ENCODE data around the gene CDH4.
"Not testable (repeated sequence)": the region's sequence is repeated elsewhere in the genome, so short reads cannot be mapped to it uniquely, and the experiment has no call there.

Gene CDH4

GRCh38 chr20:61955668-61956395 lies 703.8 kb downstream of the CDH4 start:
- DNase-seq (ENCODE audit: low read depth in 2 of 2), result no peak

DNA sequence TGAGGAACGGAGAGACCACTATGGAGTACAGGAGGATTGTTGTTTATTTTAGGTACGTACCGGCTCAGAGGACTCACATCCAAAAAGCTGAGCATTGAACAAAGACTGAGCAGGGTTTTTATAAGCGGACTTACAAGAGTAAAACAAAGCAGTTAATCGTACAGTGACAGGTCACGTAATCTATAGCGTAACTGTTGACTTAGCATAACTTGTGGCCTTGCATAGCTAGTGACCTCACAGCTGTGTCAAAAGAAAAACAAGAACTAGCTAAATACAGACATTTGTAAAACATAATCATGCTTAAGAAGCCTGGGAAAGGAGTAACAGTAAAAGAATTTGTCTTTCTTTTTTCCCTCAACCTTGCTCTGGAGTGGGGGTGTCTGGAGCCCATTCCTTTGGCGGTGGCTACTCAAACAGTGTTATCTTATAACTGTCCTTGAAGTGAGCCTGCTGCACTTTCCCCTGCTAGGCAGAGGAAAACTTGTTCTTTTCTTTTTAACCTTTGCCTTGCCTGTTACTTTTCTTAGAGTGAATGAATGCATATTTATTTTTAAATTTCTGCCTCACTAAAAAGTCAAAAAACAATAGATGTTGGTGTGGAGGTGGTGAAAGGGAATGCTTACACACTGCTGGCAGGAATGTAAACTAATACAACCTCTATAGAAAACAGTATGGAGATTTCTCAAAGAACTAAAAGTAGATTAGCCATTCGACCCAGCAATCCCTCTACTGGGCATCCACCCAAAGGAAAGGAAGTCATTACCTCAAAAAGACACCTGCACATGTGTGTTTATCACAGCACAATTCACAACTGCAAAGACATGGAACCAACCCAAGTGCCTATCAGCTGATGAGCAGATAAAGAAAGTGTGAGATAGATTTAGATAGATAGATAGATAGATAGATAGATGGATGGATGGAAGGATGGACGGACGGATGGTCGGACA lies 704.6 kb downstream of the CDH4 start:
- DNase-seq (ENCODE audit: low read depth in 2 of 2), result no peak

DNA sequence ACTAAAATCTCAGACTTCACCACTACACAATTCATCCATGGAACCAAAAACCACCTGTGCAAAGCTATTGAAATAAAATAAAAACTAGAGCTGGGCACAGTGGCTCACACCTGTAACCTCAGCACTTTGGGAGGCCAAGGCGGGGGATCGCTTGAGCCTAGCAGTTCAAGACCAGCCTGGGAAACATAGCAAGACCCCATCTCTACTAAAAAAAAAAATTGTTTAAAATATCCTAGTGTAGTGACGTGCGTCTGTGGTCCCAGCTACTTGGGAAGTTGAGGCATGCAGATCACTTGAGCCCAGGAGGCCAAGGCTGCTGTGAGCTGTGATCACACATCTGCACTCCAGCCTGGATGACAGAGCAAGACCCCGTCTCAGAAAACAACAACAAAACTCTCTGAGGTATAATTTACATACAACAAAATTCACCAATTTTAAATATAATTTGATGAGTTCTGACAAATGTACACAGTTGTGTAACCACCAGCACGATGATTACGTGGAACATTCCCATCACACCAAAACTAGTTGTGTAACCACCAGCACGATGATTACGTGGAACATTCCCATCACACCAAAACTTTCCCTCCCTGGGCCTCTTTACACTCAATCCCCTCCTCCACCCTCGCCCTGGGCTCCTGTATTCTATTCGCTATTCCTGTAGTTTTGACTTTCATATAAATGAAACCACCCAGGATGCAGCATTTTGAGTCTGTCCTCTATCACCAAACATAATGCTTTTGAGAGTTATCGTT lies 706.1 kb downstream of the CDH4 start:
- no peak for DNase-seq (ENCODE audit: low read depth in 2 of 2)

DNA sequence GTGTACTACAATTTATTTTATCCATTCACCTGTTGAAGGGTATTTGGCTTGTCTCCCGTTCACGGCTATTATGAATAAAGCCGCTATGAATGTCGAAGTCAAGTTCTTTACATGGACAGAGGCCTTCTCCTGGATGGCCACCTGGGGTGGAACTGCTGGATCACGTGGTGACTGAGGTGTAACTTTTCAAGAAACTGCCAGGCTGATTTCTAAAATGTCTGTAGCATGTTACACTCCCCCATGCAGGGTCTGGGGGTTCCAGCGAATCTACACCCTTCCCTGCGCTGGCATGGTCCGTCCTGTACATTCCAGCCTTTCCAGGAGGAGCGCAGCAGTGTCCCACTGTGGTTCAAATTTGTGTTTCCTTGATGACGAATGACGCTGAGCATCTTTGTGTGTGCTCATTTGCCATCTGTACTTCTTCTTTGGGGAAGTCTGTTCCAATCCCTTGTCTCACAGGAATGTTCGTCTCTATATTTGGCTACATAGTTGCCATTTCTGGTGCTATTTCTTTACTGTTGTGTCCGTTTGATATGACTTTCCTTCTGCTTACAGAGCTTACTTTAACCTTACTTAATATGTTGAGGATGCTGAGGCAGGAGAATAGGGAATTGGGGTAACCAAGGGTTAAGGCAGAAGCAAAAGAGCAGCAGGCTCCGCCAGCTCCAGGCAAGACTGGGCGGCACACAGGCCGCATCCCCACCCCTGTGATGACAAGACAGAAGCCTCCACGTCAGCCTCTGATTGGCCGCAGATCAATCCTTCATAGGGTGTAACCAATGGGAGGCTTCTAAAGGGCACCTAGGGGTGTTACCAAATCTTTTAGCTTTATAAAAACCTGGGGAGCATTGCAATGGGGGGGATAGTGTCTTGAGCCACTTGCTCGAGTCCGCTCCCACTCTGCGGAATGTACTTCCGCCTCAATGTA lies 707.0 kb downstream of the CDH4 start:
- DNase-seq (ENCODE audit: low read depth in 2 of 2), result no peak

DNA sequence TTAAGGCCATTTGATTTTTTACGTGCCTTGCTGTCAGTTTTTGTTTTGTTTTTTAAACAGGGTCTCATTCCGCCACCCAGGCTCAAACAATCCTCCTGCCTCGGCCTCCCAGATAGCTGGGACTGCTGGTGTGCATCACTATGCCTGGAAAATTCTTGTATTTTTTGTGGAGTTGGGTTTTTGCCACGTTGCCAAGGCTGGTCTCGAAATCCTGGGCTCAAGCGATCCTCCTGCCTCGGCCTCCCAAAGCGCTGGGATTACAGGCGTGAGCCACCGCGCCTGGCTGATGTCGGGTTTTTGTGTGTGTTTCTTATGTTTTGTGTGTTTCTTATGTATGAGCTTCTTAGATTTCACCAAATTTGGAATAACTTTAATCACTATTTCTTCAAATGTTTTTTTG lies 708.8 kb downstream of the CDH4 start:
- DNase-seq (ENCODE audit: low read depth in 2 of 2), result no peak

GRCh38 chr20:61963149-61963548 lies 711.1 kb downstream of the CDH4 start:
- no peak for DNase-seq (ENCODE audit: low read depth in 2 of 2)

GRCh38 chr20:61963885-61964674 lies 712.0 kb downstream of the CDH4 start:
- DNase-seq (ENCODE audit: low read depth in 2 of 2), result no peak

GRCh38 chr20:61964675-61965605 lies 712.9 kb downstream of the CDH4 start:
- DNase-seq (ENCODE audit: low read depth in 2 of 2), result no peak

- DNase-seq (ENCODE audit: low read depth in 2 of 2), result no peak
Measured at GRCh38 chr20:61965606-61966491, 713.8 kb downstream of the CDH4 start.

DNA sequence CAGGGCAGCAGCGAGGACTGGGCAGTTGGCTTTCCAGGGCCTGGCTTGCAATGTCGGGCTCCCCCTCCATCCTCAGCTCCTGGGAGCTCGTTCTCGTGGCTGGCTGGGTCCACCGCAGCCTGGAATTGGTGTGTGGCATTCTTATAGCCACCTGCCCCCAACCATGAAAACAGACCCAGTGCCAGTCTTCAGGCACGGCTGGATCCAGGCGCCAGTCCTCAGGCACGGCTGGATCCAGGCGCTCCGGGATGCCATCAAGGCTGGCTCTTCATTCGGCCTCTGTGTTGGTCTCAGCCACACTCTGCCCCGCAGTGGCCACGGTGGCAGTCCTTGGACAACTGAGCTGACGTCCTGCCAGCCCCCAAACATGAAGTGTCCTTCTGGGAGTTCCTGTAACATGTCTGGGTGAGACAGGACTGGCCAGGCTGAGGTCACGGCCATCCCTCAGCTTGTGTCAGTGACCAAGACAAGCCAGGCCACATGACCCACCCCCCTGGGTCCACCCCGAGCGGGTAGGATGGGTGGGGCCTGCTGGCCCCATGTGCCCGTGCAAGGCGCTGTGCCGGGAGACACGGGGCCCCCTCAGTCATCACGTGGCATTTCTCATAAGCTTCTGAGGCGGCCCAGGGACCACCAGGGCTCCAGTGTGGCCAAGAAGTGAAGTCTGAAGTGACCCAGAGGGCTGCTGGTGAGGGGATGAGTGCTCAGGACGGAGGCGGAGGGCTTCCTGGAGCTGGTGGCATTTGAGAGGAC lies 714.6 kb downstream of the CDH4 start:
- DNase-seq (ENCODE audit: low read depth in 2 of 2), result no peak

DNA sequence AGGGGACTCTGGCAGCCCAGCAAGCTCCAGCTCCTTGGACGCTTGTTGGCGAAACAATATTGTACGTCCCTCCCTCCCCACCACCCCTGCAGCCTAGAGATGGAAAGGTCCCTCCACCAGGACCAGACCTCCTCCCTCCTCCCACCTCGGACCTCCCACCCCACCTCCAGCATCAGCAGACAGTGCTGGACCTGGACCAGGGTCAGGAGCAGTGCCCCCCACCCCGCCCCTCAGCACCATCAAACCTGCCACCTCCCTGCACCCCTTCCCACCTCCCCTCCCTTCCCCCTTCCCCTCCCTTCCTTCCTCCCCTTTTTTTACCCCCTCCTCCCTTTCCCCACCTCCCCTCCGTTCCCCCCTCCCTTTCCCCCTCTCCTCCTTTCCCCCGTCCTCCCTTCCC lies 715.2 kb downstream of the CDH4 start:
- DNase-seq (ENCODE audit: low read depth in 2 of 2), result no peak

- DNase-seq (ENCODE audit: low read depth in 2 of 2), result no peak
Measured at GRCh38 chr20:61968036-61968810, 716.2 kb downstream of the CDH4 start.

GRCh38 chr20:61968932-61969331 lies 716.9 kb downstream of the CDH4 start:
- DNase-seq (ENCODE audit: low read depth in 2 of 2), result no peak

DNA sequence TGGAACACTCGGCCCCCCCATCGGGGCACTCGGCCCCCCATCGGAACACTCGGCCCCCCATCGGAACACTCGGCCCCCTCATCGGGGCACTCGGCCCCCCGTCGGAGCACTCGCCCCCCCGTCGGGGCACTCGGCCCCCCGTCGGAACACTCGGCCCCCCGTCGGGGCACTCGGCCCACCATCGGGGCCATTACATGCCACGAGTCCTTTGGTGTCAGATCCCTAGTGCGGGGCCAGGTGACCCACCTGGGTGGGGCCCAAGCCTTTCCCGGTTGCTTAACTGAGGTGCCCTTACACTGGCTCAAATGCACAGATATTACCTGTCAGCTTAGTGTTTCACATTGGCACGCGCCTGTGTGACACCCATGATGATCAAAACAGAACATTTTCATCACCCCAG lies 717.7 kb downstream of the CDH4 start:
- no peak for DNase-seq (ENCODE audit: low read depth in 2 of 2)

GRCh38 chr20:61970357-61970756 lies 718.3 kb downstream of the CDH4 start:
- no peak for DNase-seq (ENCODE audit: low read depth in 2 of 2)

- not testable (repeated sequence) for DNase-seq (ENCODE audit: low read depth in 2 of 2)
Measured at GRCh38 chr20:61971595-61971994, 719.5 kb downstream of the CDH4 start.
